Sigmoid colon (tissue), 7 donors: Measurements from ENCODE around the gene OTOR. TPM values are rescaled to one million over a fixed set of nuclear protein-coding genes. Genes with fewer than 3 reads are reported as not detected.

Experiments used
- DNase-seq: peaks from one replicate; pipeline ENCODE4 v3.0.0-alpha.2; 2019
- H3K27ac ChIP-seq, 4 donors: fragments of 200-600 bp; sonication (generic); one replicate each; pipeline ENCODE4 v1.5.1; 2016 to 2019; ENCODE audit warnings: mild to moderate bottlenecking in 1 of 4
- H3K27me3 ChIP-seq, 3 donors: fragments of 200-600 bp; sonication (generic); one replicate each; pipeline ENCODE4 v1.5.1; 2019; ENCODE audit warnings: mild to moderate bottlenecking in 1 of 3
- H3K36me3 ChIP-seq, 4 donors: fragments of 200-600 bp; sonication (generic); one replicate each; pipeline ENCODE4 v1.5.1; 2016 to 2019
- H3K4me1 ChIP-seq, 4 donors: fragments of 200-600 bp; sonication (generic); one replicate each; pipeline ENCODE4 v1.5.1; 2017 to 2019
- H3K4me3 ChIP-seq, 4 donors: fragments of 200-600 bp; sonication (generic); one replicate each; pipeline ENCODE4 v1.5.1; 2017 to 2019; ENCODE audit warnings: mild to moderate bottlenecking in 2 of 4, moderate library complexity in 1 of 4
- H3K9me3 ChIP-seq, 4 donors: fragments of 200-600 bp in 3 of 4; sonication (generic) in 3 of 4; one replicate each; pipeline versions ENCODE4 v1.5.1 to v1.6.1; 2013 to 2019
- CTCF ChIP-seq, 4 experiments: fragments of 450-650 bp in 3 of 4; fragments of 200-600 bp in 1 of 4; IDR thresholded peaks; one replicate each; pipeline ENCODE4 v1.5.1; 2016 to 2019; ENCODE audit warnings: antibody characterized with exemption in 4 of 4, mild to moderate bottlenecking in 3 of 4, moderate library complexity in 2 of 4
- EP300 ChIP-seq, 4 donors: sonication (generic); formaldehyde crosslinking; IDR thresholded peaks; one replicate each; pipeline ENCODE4 v1.6.1; 2017; ENCODE audit warnings: antibody characterized with exemption in 4 of 4
- POLR2A ChIP-seq, 2 donors: fragments of 450-650 bp; IDR thresholded peaks; one replicate each; pipeline ENCODE4 v1.6.1; 2016; ENCODE audit warnings: antibody characterized with exemption in 2 of 2, mild to moderate bottlenecking in 2 of 2, moderate library complexity in 2 of 2
- POLR2AphosphoS5 ChIP-seq, 4 donors: sonication (generic); formaldehyde crosslinking; IDR thresholded peaks; one replicate each; pipeline ENCODE4 v1.6.1; 2017; ENCODE audit warnings: antibody characterized with exemption in 4 of 4
- WGBS, 2 donors: extraction: QIAGEN DNeasy Blood & Tissue Kit; methylation state at CpG; one replicate each; pipeline ENCODE4 v1.1.7; 2013; 5-methylcytosine and 5-hydroxymethylcytosine counted together
- intact Hi-C: fragments of 100-400 bp; cut with DNase I; formaldehyde crosslinking; loops from one replicate; pipeline ENCODE4 v1.15.1; 2023
- polyA plus RNA-seq, 3 donors: library from polyadenylated mRNA; stranded (reverse); fragments of 200-250 nt; gene quantifications; one replicate each; pipeline ENCODE4 v1.2.3, GENCODE V29; 2013
- total RNA-seq, 4 donors: library from RNA; depleted of rRNA; stranded (reverse); fragments of >200 nt; gene quantifications; one replicate each; pipeline ENCODE4 v1.1.0, GENCODE V29; 2016
- donor health status: healthy with polysubstance abuse.
- donor health status: Bipolar disorder and iron deficiency.
- donor health status: healthy.

OTOR gene
- total and polyA plus RNA-seq, 7 donors: not detected

GRCh38 chr20:16758454-16759180 lies 10.5 kb downstream of the OTOR start:
- TF ChIP-seq POLR2AphosphoS5 (IDR thresholded peaks at IDR 0.05) (no peak), EP300 (IDR thresholded peaks at IDR 0.05) (no peak), CTCF (IDR thresholded peaks at IDR 0.05) (no peak), POLR2A (IDR thresholded peaks at IDR 0.05) (no peak)
- Histone ChIP-seq H3K27ac (no peak overlapping the region), H3K4me1 (peaks cover 0 to 5% (median 2%) of the 10 kb centered on the region in 4 donors), H3K36me3 (no peaks in the 10 kb centered on the region), H3K27me3 (no peaks in the 10 kb centered on the region), H3K9me3 (no peaks in the 10 kb centered on the region), H3K4me3 (no peak overlapping the region)
- 49 to 56% methylated on average over 2 of the region's 2 CpGs for WGBS, 2 donors
- intact Hi-C loops: no loop called here
- DNase-seq: no peak

- intact Hi-C loops: no loop called here
- Histone ChIP-seq H3K4me3 (no peak overlapping the region), H3K27me3 (no peaks in the 10 kb centered on the region), H3K27ac (no peak overlapping the region), H3K9me3 (no peaks in the 10 kb centered on the region), H3K4me1 (peaks cover 0 to 5% (median 2%) of the 10 kb centered on the region in 4 donors), H3K36me3 (no peaks in the 10 kb centered on the region)
- WGBS, 2 donors: 83 to 86% methylated on average over 1 of the region's 1 CpG
- DNase-seq: no peak
- TF ChIP-seq POLR2AphosphoS5 (IDR thresholded peaks at IDR 0.05) (no peak), EP300 (IDR thresholded peaks at IDR 0.05) (no peak), POLR2A (IDR thresholded peaks at IDR 0.05) (no peak), CTCF (IDR thresholded peaks at IDR 0.05) (no peak)
Observed at GRCh38 chr20:16759181-16759563, 11.0 kb downstream of the OTOR start.

- no peak overlapping the region for H3K4me3 ChIP-seq
- H3K9me3 ChIP-seq: no peaks in the 10 kb centered on the region
- intact Hi-C loops: loop anchor here (5.0 kb wide), 1 partner anchor 243 kb away; no protein-coding TSS in a partner anchor
- H3K4me1 ChIP-seq: peaks cover 0 to 5% (median 2%) of the 10 kb centered on the region in 4 donors
- TF ChIP-seq EP300 (IDR thresholded peaks at IDR 0.05) (no peak), POLR2AphosphoS5 (IDR thresholded peaks at IDR 0.05) (no peak), CTCF (IDR thresholded peaks at IDR 0.05) (no peak), POLR2A (IDR thresholded peaks at IDR 0.05) (no peak)
- DNase-seq: no peak
- no peaks in the 10 kb centered on the region for H3K36me3 ChIP-seq
- no peak overlapping the region for H3K27ac ChIP-seq
- H3K27me3 ChIP-seq: no peaks in the 10 kb centered on the region
- WGBS, 2 donors: 47 to 59% methylated on average over 11 of the region's 11 CpGs
Observed at GRCh38 chr20:16760431-16761304, 12.5 kb downstream of the OTOR start.

GRCh38 chr20:16761305-16761829 lies 13.2 kb downstream of the OTOR start:
- Histone ChIP-seq H3K27ac (no peak overlapping the region), H3K9me3 (no peaks in the 10 kb centered on the region), H3K4me1 (peaks cover 0 to 5% (median 2%) of the 10 kb centered on the region in 4 donors), H3K27me3 (no peaks in the 10 kb centered on the region), H3K4me3 (no peak overlapping the region), H3K36me3 (no peaks in the 10 kb centered on the region)
- WGBS, 2 donors: 1 to 2% methylated on average over 3 of the region's 3 CpGs
- TF ChIP-seq POLR2AphosphoS5 (IDR thresholded peaks at IDR 0.05) (no peak), EP300 (IDR thresholded peaks at IDR 0.05) (no peak), CTCF (IDR thresholded peaks at IDR 0.05) (peak; percentile 44 to 69 (median 59)), POLR2A (IDR thresholded peaks at IDR 0.05) (no peak)
- intact Hi-C loops: loop anchor here (5.0 kb wide), 1 partner anchor 244 kb away; no protein-coding TSS in a partner anchor
- no peak for DNase-seq
